ENCODE measurements around the gene MSANTD4.

GRCh38 chr11:106031936-106032335, 9.9 kb upstream of the MSANTD4 start:
- TF ChIP-seq, protein P1, sequence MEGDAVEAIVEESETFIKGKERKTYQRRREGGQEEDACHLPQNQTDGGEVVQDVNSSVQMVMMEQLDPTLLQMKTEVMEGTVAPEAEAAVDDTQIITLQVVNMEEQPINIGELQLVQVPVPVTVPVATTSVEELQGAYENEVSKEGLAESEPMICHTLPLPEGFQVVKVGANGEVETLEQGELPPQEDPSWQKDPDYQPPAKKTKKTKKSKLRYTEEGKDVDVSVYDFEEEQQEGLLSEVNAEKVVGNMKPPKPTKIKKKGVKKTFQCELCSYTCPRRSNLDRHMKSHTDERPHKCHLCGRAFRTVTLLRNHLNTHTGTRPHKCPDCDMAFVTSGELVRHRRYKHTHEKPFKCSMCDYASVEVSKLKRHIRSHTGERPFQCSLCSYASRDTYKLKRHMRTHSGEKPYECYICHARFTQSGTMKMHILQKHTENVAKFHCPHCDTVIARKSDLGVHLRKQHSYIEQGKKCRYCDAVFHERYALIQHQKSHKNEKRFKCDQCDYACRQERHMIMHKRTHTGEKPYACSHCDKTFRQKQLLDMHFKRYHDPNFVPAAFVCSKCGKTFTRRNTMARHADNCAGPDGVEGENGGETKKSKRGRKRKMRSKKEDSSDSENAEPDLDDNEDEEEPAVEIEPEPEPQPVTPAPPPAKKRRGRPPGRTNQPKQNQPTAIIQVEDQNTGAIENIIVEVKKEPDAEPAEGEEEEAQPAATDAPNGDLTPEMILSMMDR (IDR thresholded peaks at IDR 0.05), result no peak
- TF ChIP-seq POLR2A (IDR thresholded peaks at IDR 0.05) (no peak), POLR2AphosphoS5 (IDR thresholded peaks at IDR 0.05) (no peak)

Data from prostate gland (tissue), 2 donors.